Measurements from ENCODE around the gene SEC31B. TPM values are rescaled to one million over a fixed set of nuclear protein-coding genes. Genes with fewer than 3 reads are reported as not detected.

The SEC31B gene
- total and polyA plus RNA-seq, 2 experiments from 2014 or later = 2.9 to 6.7 TPM

GRCh38 chr10:100508266-100508665 lies 11.4 kb downstream of the SEC31B start:
- Histone ChIP-seq H3K36me3 (ENCODE audit: insufficient read depth) (no peaks in the 10 kb centered on the region), H3K27ac (ENCODE audit: low read depth) (no peak overlapping the region), H3F3A (replicated peaks; ENCODE audit: low read depth) (no peaks in the 10 kb centered on the region), H3K4me3 (no peak overlapping the region), H3K4me2 (no peak overlapping the region), H3K27me3 (ENCODE audit: insufficient read depth) (no peaks in the 10 kb centered on the region), H3K4me1 (ENCODE audit: insufficient read depth) (no peaks in the 10 kb centered on the region), H3K79me2 (replicated peaks; ENCODE audit: insufficient read depth) (no peaks in the 10 kb centered on the region), H4K20me1 (replicated peaks; ENCODE audit: insufficient read depth) (no peaks in the 10 kb centered on the region), H3K9me2 (ENCODE audit: insufficient read depth) (no peaks in the 10 kb centered on the region), H2AFZ (no peak overlapping the region)
- Mint-ChIP-seq H3K9me3 (no peaks in the 10 kb centered on the region), H3K4me3 (no peak overlapping the region), H3K27me3 (ENCODE audit: insufficient read depth, low read depth, poor library complexity) (peaks cover 4% of the 10 kb centered on the region), H3K36me3 (ENCODE audit: low read depth) (no peaks in the 10 kb centered on the region), H3K27ac (no peak overlapping the region), H3K4me1 (peaks cover 5% of the 10 kb centered on the region; the same call in 1 of the 3 replicates)
- TF ChIP-seq EZH2phosphoT487 (IDR thresholded peaks at IDR 0.05; ENCODE audit: unreplicated experiment) = no peak
- no peak for TF ChIP-seq NANOG (IDR thresholded peaks at IDR 0.05; ENCODE audit: borderline replicate concordance)
- no peak for TF ChIP-seq EZH2 (IDR thresholded peaks at IDR 0.05; ENCODE audit: low read depth, unreplicated experiment)
- TF ChIP-seq CREB1 (CRISPR knock-in tag; IDR thresholded peaks at IDR 0.05; ENCODE audit: low read depth) = no peak
- TF ChIP-seq STAT1 (IDR thresholded peaks at IDR 0.05; ENCODE audit: unreplicated experiment) = no peak
- TF ChIP-seq CTCF (conservative IDR thresholded peaks at IDR 0.05; ENCODE audit: low read depth in 2 of 2) = no peak
- no peak for TF ChIP-seq ZNF331 (CRISPR knock-in tag; IDR thresholded peaks at IDR 0.05; ENCODE audit: low read depth)
- no peak for TF ChIP-seq ZNF462 (CRISPR knock-in tag; IDR thresholded peaks at IDR 0.05)
- TF ChIP-seq POLR2AphosphoS5 (IDR thresholded peaks at IDR 0.05; ENCODE audit: low read depth) = no peak
- DNase-seq (ENCODE audit: low spot score) (no peak), ATAC-seq (no peak)
